ENCODE data around the gene SPECC1L. TPM values are rescaled to one million over a fixed set of nuclear protein-coding genes. Genes with fewer than 3 reads are reported as not detected.

SPECC1L gene
- total RNA-seq, 1 experiment from 2014 or later = 40.8 TPM

DNA sequence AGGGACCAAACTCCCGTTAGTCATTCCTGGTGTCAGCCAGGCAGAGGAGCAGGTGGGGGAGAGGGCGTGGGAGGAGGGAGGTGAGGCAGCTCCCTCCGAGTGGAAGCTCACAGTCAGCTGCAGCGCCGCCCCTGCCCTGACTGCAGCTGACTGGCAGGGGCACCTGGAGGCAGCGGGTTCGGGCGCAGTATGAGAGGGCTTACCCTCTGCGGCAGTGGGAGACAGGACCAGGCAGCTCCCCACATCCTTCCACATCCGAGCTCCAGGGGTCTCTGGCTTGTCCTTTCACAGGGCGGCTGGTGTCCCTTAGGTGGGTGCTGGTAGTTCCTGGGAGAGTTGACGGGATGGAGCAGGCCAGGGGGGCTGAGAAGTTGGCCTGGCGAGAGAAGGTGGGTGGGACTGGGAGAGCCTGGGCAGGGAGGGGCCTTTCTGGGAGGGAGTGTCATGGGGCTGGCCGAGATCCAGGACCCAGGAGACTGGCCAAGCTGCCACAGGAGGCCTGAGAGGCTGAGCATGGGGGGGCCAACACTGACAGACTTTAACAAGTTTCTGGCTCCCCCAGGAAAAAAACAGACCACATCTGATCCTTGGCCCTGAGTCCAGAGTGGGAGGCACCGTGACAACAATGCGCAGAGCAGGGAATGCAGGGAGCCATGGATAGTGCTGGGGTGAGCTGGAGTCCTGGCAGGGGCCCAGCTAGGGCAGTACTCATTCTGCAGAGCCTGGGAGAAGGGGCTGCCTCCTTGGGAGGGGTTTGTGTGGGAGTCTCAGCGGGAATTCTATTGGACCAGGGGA lies 161.6 kb downstream of the SPECC1L start:
- Histone ChIP-seq H3K4me1 (ENCODE audit: control insufficient read depth in 1 of 2, insufficient read depth in 2 of 2, low read length in 2 of 2) (peaks cover 0 to 14% of the 10 kb centered on the region in 2 experiments; a peak in 2 of 4 replicates), H3K27ac (ENCODE audit: low read depth, low read length) (no peak overlapping the region), H3K9me2 (ENCODE audit: insufficient read depth) (no peaks in the 10 kb centered on the region), H3K36me3 (ENCODE audit: control insufficient read depth in 1 of 2, insufficient read depth in 2 of 2, low read length in 2 of 2) (no peaks in the 10 kb centered on the region), H4K20me1 (ENCODE audit: insufficient read depth) (no peaks in the 10 kb centered on the region), H3K9ac (ENCODE audit: low read length) (no peak overlapping the region), H3K79me2 (ENCODE audit: insufficient read depth, low read length) (no peaks in the 10 kb centered on the region), H2AFZ (ENCODE audit: low read depth, low read length, poor library complexity, severe bottlenecking) (no peak overlapping the region), H3K27me3 (ENCODE audit: insufficient read depth, low read length) (no peaks in the 10 kb centered on the region), H3K4me3 (replicated peaks in 1 of 2; ENCODE audit: low read depth in 1 of 2, low read length in 2 of 2) (no peak overlapping the region), H3K4me2 (ENCODE audit: low read length) (no peak overlapping the region), H3K9me3 (ENCODE audit: control insufficient read depth in 1 of 2, insufficient read depth in 1 of 2, low read depth in 1 of 2, low read length in 2 of 2) (no peaks in the 10 kb centered on the region)
- POLR2A ChIA-PET = no interaction called here
- RAD21 ChIA-PET (ENCODE audit: low non-redundant PET in 1 of 2, low total read pairs in 2 of 2, uncharacterized antibody in 2 of 2, unreplicated experiment in 2 of 2) = no interaction called here
- CTCF ChIA-PET = interaction anchor here (1.9 kb wide), 1 partner anchor 10 kb away, joined by 5 read pairs; no protein-coding TSS in a partner anchor
- BruUV-seq (replicated peaks) = no TSS peak
- DNase-seq (ENCODE audit: low read depth, low spot score) (no peak), ATAC-seq (peak; percentile 46; the same call in 1 of the 2 replicates)
- intact Hi-C loops (cut with micrococcal nuclease) = no loop called here
- TF ChIP-seq SRF (IDR thresholded peaks at IDR 0.05; ENCODE audit: low read depth) (no peak), RAD21 (IDR thresholded peaks at IDR 0.05; ENCODE audit: low read depth) (no peak), EGR1 (IDR thresholded peaks at IDR 0.05; ENCODE audit: low read depth) (no peak), ZNF274 (IDR thresholded peaks at IDR 0.05; ENCODE audit: low read depth, low read length) (no peak), POLR2AphosphoS5 (IDR thresholded peaks at IDR 0.05; ENCODE audit: low read depth, low read length) (no peak), FOSL1 (IDR thresholded peaks at IDR 0.05; ENCODE audit: low read depth) (no peak), EZH2phosphoT487 (IDR thresholded peaks at IDR 0.05; ENCODE audit: borderline replicate concordance) (no peak), CEBPB (IDR thresholded peaks at IDR 0.05; ENCODE audit: low read depth) (no peak), ZFX (IDR thresholded peaks at IDR 0.05) (no peak), JUND (IDR thresholded peaks at IDR 0.05) (no peak), TCF7L2 (IDR thresholded peaks at IDR 0.05; ENCODE audit: borderline replicate concordance, extremely low read depth, insufficient read depth, insufficient read length) (no peak)
- TF ChIP-seq, protein P1, sequence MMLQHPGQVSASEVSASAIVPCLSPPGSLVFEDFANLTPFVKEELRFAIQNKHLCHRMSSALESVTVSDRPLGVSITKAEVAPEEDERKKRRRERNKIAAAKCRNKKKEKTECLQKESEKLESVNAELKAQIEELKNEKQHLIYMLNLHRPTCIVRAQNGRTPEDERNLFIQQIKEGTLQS (IDR thresholded peaks at IDR 0.05) = no peak
- TF ChIP-seq, protein P2, sequence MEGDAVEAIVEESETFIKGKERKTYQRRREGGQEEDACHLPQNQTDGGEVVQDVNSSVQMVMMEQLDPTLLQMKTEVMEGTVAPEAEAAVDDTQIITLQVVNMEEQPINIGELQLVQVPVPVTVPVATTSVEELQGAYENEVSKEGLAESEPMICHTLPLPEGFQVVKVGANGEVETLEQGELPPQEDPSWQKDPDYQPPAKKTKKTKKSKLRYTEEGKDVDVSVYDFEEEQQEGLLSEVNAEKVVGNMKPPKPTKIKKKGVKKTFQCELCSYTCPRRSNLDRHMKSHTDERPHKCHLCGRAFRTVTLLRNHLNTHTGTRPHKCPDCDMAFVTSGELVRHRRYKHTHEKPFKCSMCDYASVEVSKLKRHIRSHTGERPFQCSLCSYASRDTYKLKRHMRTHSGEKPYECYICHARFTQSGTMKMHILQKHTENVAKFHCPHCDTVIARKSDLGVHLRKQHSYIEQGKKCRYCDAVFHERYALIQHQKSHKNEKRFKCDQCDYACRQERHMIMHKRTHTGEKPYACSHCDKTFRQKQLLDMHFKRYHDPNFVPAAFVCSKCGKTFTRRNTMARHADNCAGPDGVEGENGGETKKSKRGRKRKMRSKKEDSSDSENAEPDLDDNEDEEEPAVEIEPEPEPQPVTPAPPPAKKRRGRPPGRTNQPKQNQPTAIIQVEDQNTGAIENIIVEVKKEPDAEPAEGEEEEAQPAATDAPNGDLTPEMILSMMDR (IDR thresholded peaks at IDR 0.05 in 2 of 3, conservative IDR thresholded peaks at IDR 0.05 in 1 of 3; ENCODE audit: borderline replicate concordance in 1 of 3, insufficient read depth in 1 of 3, low read depth in 2 of 3, low read length in 2 of 3) = no peak
- TF ChIP-seq, protein P3, sequence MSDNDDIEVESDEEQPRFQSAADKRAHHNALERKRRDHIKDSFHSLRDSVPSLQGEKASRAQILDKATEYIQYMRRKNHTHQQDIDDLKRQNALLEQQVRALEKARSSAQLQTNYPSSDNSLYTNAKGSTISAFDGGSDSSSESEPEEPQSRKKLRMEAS (IDR thresholded peaks at IDR 0.05) = no peak
- TF ChIP-seq, protein P4, sequence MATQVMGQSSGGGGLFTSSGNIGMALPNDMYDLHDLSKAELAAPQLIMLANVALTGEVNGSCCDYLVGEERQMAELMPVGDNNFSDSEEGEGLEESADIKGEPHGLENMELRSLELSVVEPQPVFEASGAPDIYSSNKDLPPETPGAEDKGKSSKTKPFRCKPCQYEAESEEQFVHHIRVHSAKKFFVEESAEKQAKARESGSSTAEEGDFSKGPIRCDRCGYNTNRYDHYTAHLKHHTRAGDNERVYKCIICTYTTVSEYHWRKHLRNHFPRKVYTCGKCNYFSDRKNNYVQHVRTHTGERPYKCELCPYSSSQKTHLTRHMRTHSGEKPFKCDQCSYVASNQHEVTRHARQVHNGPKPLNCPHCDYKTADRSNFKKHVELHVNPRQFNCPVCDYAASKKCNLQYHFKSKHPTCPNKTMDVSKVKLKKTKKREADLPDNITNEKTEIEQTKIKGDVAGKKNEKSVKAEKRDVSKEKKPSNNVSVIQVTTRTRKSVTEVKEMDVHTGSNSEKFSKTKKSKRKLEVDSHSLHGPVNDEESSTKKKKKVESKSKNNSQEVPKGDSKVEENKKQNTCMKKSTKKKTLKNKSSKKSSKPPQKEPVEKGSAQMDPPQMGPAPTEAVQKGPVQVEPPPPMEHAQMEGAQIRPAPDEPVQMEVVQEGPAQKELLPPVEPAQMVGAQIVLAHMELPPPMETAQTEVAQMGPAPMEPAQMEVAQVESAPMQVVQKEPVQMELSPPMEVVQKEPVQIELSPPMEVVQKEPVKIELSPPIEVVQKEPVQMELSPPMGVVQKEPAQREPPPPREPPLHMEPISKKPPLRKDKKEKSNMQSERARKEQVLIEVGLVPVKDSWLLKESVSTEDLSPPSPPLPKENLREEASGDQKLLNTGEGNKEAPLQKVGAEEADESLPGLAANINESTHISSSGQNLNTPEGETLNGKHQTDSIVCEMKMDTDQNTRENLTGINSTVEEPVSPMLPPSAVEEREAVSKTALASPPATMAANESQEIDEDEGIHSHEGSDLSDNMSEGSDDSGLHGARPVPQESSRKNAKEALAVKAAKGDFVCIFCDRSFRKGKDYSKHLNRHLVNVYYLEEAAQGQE (IDR thresholded peaks at IDR 0.05; ENCODE audit: low read depth) = no peak
